ENCODE measurements around the gene CRIP3. TPM values are rescaled to one million over a fixed set of nuclear protein-coding genes. Genes with fewer than 3 reads are reported as not detected.
A peak's percentile ranks its signal among the peaks of the same experiment; 100 is the strongest.

CRIP3 gene
- total and polyA plus RNA-seq, 2 of the 13 experiments (the other 11 are each of a cell fraction or from before 2014, with no cell fraction given), result 6.3 to 9.3 TPM

DNA sequence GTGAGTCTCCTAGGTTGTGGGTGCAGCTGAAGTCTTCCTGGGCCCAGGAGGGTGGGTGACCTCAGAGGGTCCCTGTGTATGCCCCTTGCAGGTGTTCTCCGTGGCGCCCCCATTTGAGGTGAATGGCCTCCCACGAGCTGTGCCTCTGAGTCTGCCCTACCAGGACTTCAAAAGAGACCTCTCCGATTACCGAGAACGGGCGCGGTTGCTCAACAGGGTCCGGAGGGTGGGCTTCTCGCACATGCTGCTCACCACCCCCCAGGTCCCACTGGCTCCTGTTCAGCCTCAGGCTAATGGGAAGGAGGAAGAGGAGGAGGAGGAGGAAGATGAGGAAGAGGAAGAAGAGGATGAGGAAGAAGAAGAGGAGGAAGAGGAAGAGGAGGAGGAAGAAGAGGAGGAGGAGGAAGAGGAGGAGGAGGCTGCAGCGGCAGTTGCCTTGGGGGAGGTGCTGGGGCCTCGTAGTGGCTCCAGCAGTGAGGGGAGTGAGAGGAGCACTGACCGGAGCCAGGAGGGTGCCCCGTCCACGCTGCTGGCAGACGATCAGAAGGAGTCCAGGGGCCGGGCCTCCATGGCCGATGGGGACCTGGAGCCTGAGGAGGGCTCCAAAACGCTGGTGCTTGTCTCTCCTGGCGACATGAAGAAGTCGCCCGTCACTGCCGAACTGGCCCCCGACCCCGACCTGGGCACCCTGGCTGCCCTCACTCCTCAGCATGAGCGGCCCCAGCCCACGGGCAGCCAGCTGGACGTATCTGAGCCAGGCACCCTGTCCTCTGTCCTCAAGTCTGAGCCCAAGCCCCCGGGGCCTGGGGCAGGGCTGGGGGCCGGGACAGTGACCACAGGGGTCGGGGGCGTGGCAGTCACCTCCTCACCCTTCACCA, 25.8 kb downstream of the CRIP3 start:
- H3K27ac ChIP-seq (ENCODE audit: extremely low read length, insufficient read depth, low read length), result no peak overlapping the region
- H3K4me1 ChIP-seq (ENCODE audit: insufficient read depth, low read length), result peaks cover 75% of the 10 kb centered on the region
- H3K9ac ChIP-seq (ENCODE audit: insufficient read depth, low read depth, low read length), result no peak overlapping the region
- ATAC-seq (no peak), FAIRE-seq (no peak), DNase-seq (ENCODE audit: low spot score) (no peak)
- H3K4me2 ChIP-seq (ENCODE audit: low read depth, low read length), result no peak overlapping the region
- H3K36me3 ChIP-seq (replicated peaks in 1 of 2; ENCODE audit: control insufficient read depth in 1 of 2, insufficient read depth in 2 of 2, low read length in 2 of 2), result no peaks in the 10 kb centered on the region
- no TSS peak for BruUV-seq (replicated peaks)
- H4K20me1 ChIP-seq (ENCODE audit: insufficient read depth, low read length), result no peaks in the 10 kb centered on the region
- in situ Hi-C loops (cut with HindIII; ENCODE audit: extremely low pct_ligation_motif_present, low pct_unique_long_range_greater_than_20kb), result no loop called here
- no peaks in the 10 kb centered on the region for H3K79me2 ChIP-seq (ENCODE audit: insufficient read depth, low read length)
- H3K4me3 ChIP-seq (replicated peaks in 1 of 3; ENCODE audit: insufficient read depth in 1 of 3, low read depth in 2 of 3, low read length in 3 of 3), result no peak overlapping the region
- TF ChIP-seq ZNF75D (CRISPR knock-in tag; IDR thresholded peaks at IDR 0.05; ENCODE audit: borderline replicate concordance), result no peak
- TF ChIP-seq ZNF773 (CRISPR knock-in tag; IDR thresholded peaks at IDR 0.05; ENCODE audit: borderline replicate concordance), result no peak
- TF ChIP-seq, protein P1, sequence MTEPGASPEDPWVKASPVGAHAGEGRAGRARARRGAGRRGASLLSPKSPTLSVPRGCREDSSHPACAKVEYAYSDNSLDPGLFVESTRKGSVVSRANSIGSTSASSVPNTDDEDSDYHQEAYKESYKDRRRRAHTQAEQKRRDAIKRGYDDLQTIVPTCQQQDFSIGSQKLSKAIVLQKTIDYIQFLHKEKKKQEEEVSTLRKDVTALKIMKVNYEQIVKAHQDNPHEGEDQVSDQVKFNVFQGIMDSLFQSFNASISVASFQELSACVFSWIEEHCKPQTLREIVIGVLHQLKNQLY (CRISPR knock-in tag; IDR thresholded peaks at IDR 0.05), result no peak
- TF ChIP-seq NONO (IDR thresholded peaks at IDR 0.05), result no peak
- TF ChIP-seq NONO (CRISPR knock-in tag; conservative IDR thresholded peaks at IDR 0.05), result no peak
- TF ChIP-seq SRSF9 (IDR thresholded peaks at IDR 0.05; ENCODE audit: borderline replicate concordance, insufficient read depth, low read depth, low read length, poor library complexity, severe bottlenecking), result no peak
- no peak for TF ChIP-seq ZNF749 (CRISPR knock-in tag; IDR thresholded peaks at IDR 0.05; ENCODE audit: borderline replicate concordance)
- TF ChIP-seq, protein P2, sequence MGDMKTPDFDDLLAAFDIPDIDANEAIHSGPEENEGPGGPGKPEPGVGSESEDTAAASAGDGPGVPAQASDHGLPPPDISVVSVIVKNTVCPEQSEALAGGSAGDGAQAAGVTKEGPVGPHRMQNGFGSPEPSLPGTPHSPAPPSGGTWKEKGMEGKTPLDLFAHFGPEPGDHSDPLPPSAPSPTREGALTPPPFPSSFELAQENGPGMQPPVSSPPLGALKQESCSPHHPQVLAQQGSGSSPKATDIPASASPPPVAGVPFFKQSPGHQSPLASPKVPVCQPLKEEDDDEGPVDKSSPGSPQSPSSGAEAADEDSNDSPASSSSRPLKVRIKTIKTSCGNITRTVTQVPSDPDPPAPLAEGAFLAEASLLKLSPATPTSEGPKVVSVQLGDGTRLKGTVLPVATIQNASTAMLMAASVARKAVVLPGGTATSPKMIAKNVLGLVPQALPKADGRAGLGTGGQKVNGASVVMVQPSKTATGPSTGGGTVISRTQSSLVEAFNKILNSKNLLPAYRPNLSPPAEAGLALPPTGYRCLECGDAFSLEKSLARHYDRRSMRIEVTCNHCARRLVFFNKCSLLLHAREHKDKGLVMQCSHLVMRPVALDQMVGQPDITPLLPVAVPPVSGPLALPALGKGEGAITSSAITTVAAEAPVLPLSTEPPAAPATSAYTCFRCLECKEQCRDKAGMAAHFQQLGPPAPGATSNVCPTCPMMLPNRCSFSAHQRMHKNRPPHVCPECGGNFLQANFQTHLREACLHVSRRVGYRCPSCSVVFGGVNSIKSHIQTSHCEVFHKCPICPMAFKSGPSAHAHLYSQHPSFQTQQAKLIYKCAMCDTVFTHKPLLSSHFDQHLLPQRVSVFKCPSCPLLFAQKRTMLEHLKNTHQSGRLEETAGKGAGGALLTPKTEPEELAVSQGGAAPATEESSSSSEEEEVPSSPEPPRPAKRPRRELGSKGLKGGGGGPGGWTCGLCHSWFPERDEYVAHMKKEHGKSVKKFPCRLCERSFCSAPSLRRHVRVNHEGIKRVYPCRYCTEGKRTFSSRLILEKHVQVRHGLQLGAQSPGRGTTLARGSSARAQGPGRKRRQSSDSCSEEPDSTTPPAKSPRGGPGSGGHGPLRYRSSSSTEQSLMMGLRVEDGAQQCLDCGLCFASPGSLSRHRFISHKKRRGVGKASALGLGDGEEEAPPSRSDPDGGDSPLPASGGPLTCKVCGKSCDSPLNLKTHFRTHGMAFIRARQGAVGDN (CRISPR knock-in tag; IDR thresholded peaks at IDR 0.05), result peak; percentile 16; the same call in 1 of the 2 replicates
- 0 out of 2 replicates have a peak, but pooled peaks have one; percentile 5 for TF ChIP-seq GABPB1 (CRISPR knock-in tag; IDR thresholded peaks at IDR 0.05)
- TF ChIP-seq GABPA (IDR thresholded peaks at IDR 0.05; ENCODE audit: low read depth, low read length), result no peak
- TF ChIP-seq GABPA (CRISPR knock-in tag; IDR thresholded peaks at IDR 0.05; ENCODE audit: low read depth), result no peak
- TF ChIP-seq MED8 (CRISPR knock-in tag; IDR thresholded peaks at IDR 0.05; ENCODE audit: insufficient replicate concordance), result no peak
- TF ChIP-seq ARNT2 (CRISPR knock-in tag; IDR thresholded peaks at IDR 0.05; ENCODE audit: low read depth), result no peak
- no peak for TF ChIP-seq NFYC (CRISPR knock-in tag; IDR thresholded peaks at IDR 0.05)
- TF ChIP-seq DNMT3B (CRISPR knock-in tag; conservative IDR thresholded peaks at IDR 0.05), result no peak
- TF ChIP-seq ESRRA (CRISPR knock-in tag; IDR thresholded peaks at IDR 0.05; ENCODE audit: low read depth), result no peak
- no peak for TF ChIP-seq FOXA3 (CRISPR knock-in tag; IDR thresholded peaks at IDR 0.05)
- H2AFZ ChIP-seq (ENCODE audit: low read length), result no peak overlapping the region
- WGBS (ENCODE audit: low lambda C conversion rate), result 93% methylated on average over 17 of the region's 32 CpGs
- ChIA-PET POLR2A (interaction anchor here (1.4 to 8.0 kb wide), 3 partner anchors 8 to 15 kb away, joined by 4 to 131 read pairs (median 67); partner anchors contain the start of gene SLC22A7), CTCF (ENCODE audit: low intra/inter-chr PET ratio, low total read pairs) (no interaction called here)
- no peaks in the 10 kb centered on the region for H3K27me3 ChIP-seq (ENCODE audit: control insufficient read depth in 1 of 2, insufficient read depth in 2 of 2, low read length in 2 of 2)
- no peaks in the 10 kb centered on the region for H3K9me3 ChIP-seq (ENCODE audit: low read length)
- intact Hi-C loops (cut with micrococcal nuclease; ENCODE audit: unreplicated experiment), result no loop called here
